Measurements from ENCODE around the gene HSPBP1. TPM values are rescaled to one million over a fixed set of nuclear protein-coding genes. Genes with fewer than 3 reads are reported as not detected.
A peak's percentile ranks its signal among the peaks of the same experiment; 100 is the strongest.

The HSPBP1 gene
- total and polyA plus RNA-seq, 9 of the 15 experiments (the other 6 are each of a cell fraction or from before 2014, with no cell fraction given), result 0.83 to 81.3 (median 21.8) TPM

- no peak for TF ChIP-seq FOXO4 (CRISPR knock-in tag; IDR thresholded peaks at IDR 0.05)
- peak; percentile 96 for TF ChIP-seq ATF7 (IDR thresholded peaks at IDR 0.05)
- TF ChIP-seq E2F1 (CRISPR knock-in tag; IDR thresholded peaks at IDR 0.05), result peak; percentile 93
- TF ChIP-seq CREB3 (tag; conservative IDR thresholded peaks at IDR 0.05; ENCODE audit: low read depth), result no peak
- TF ChIP-seq NUFIP1 (IDR thresholded peaks at IDR 0.05; ENCODE audit: partially characterized antibody), result peak; percentile 99
- peak; percentile 23; the same call in 1 of the 2 replicates for TF ChIP-seq CBFA2T2 (conservative IDR thresholded peaks at IDR 0.05)
- TF ChIP-seq ZNF239 (CRISPR knock-in tag; IDR thresholded peaks at IDR 0.05), result no peak
- TF ChIP-seq ETS1 (conservative IDR thresholded peaks at IDR 0.05; ENCODE audit: control insufficient read depth, low read depth, low read length), result peak; percentile 74
- TF ChIP-seq SP2 (IDR thresholded peaks at IDR 0.05; ENCODE audit: extremely low read depth, low read depth, low read length, poor library complexity, severe bottlenecking), result no peak
- TF ChIP-seq TEAD4 (IDR thresholded peaks at IDR 0.05; ENCODE audit: low read length), result peak; percentile 76
- no peak for TF ChIP-seq TEAD4 (CRISPR knock-in tag; IDR thresholded peaks at IDR 0.05; ENCODE audit: borderline replicate concordance)
- no peak for TF ChIP-seq KHSRP (IDR thresholded peaks at IDR 0.05)
- peak; percentile 59; the same call in 1 of the 2 replicates for TF ChIP-seq PHF8 (IDR thresholded peaks at IDR 0.05; ENCODE audit: borderline replicate concordance, low read length)
- TF ChIP-seq ZEB2 (IDR thresholded peaks at IDR 0.05), result peak; percentile 29; the same call in 1 of the 2 replicates
- peak; percentile 48; the same call in 1 of the 2 replicates for TF ChIP-seq PYGO2 (tag; IDR thresholded peaks at IDR 0.05)
- no peak for TF ChIP-seq ELK3 (CRISPR knock-in tag; IDR thresholded peaks at IDR 0.05)
- TF ChIP-seq ZKSCAN3 (CRISPR knock-in tag; IDR thresholded peaks at IDR 0.05), result no peak
- TF ChIP-seq ZMIZ1 (IDR thresholded peaks at IDR 0.05; ENCODE audit: low read depth in 2 of 2, low read length in 2 of 2), result peak in 1 of 2 experiments; percentile 61; a peak in 2 of 4 replicates
Observed at GRCh38 chr19:55216461-55217198, 63.3 kb downstream of the HSPBP1 start (continued).
